ENCODE data around the gene MYLK.

MYLK gene

DNA sequence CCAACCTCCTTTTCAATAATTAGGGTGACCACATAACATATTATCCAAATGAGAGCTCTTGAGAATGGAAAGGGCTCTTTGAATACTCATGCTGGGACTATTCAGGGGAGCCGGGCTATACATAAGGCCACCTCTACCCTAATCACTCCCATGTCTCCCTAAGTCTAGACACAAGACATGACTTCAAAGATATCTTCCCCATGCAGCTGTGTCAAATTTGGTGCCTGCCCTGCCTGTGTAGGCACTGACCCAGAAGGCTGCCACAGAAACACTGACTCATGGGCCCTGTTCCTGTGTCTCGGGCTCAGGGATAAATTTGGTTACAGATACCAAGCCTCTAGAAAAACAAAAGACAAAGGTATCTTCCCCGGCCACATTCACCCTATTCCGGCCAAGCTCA lies 70.3 kb downstream of the MYLK start:
- Histone ChIP-seq H3K27ac (ENCODE audit: low read depth, low read length, poor library complexity, severe bottlenecking) (no peak overlapping the region), H3K4me1 (ENCODE audit: insufficient read depth, low read length, severe bottlenecking) (no peaks in the 10 kb centered on the region), H3K9me2 (ENCODE audit: low read depth, low read length) (no peaks in the 10 kb centered on the region), H4K20me1 (ENCODE audit: insufficient read depth, low read length) (no peaks in the 10 kb centered on the region), H3K9ac (ENCODE audit: low read length) (no peak overlapping the region), H3F3A (ENCODE audit: insufficient read depth, low read length) (no peaks in the 10 kb centered on the region), H3K79me2 (ENCODE audit: insufficient read depth, low read length) (no peaks in the 10 kb centered on the region), H3K27me3 (ENCODE audit: insufficient read depth, low read length) (no peaks in the 10 kb centered on the region), H3K36me3 (ENCODE audit: insufficient read depth, low read length) (no peaks in the 10 kb centered on the region), H3K4me2 (ENCODE audit: low read length) (no peak overlapping the region), H3K9me3 (ENCODE audit: low read length) (no peaks in the 10 kb centered on the region), H3K4me3 (ENCODE audit: low read depth, low read length, poor library complexity, severe bottlenecking) (no peak overlapping the region), H2AFZ (ENCODE audit: low read length) (no peak overlapping the region)
- TF ChIP-seq EZH2 (IDR thresholded peaks at IDR 0.05; ENCODE audit: borderline replicate concordance, low read length), result no peak
- TF ChIP-seq, protein P1, sequence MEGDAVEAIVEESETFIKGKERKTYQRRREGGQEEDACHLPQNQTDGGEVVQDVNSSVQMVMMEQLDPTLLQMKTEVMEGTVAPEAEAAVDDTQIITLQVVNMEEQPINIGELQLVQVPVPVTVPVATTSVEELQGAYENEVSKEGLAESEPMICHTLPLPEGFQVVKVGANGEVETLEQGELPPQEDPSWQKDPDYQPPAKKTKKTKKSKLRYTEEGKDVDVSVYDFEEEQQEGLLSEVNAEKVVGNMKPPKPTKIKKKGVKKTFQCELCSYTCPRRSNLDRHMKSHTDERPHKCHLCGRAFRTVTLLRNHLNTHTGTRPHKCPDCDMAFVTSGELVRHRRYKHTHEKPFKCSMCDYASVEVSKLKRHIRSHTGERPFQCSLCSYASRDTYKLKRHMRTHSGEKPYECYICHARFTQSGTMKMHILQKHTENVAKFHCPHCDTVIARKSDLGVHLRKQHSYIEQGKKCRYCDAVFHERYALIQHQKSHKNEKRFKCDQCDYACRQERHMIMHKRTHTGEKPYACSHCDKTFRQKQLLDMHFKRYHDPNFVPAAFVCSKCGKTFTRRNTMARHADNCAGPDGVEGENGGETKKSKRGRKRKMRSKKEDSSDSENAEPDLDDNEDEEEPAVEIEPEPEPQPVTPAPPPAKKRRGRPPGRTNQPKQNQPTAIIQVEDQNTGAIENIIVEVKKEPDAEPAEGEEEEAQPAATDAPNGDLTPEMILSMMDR (IDR thresholded peaks at IDR 0.05; ENCODE audit: low read length), result no peak

DNA sequence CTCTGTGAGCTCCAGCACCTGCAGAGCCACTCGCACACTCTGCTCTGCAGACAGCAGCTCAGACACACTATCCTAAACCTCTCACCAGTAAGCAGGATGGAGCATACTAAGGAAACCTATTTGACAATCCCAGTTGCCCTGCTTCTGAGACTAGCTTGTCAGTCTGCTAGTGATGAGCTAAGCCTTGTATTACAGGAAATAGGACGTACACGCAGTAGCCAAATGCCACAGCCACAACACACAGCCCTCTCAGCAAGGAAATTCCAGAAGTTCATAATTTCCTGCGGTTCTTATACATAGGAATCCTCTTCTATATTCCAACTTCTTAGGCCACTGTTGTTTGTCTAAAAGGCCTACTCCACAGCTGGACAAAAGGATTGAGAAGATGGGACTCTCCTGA lies 74.5 kb downstream of the MYLK start:
- H3K4me3 ChIP-seq (ENCODE audit: low read depth, low read length, poor library complexity, severe bottlenecking), result no peak overlapping the region
- no peaks in the 10 kb centered on the region for H4K20me1 ChIP-seq (ENCODE audit: insufficient read depth, low read length)
- H3K9ac ChIP-seq (ENCODE audit: low read length), result no peak overlapping the region
- no peaks in the 10 kb centered on the region for H3K79me2 ChIP-seq (ENCODE audit: insufficient read depth, low read length)
- no peaks in the 10 kb centered on the region for H3K27me3 ChIP-seq (ENCODE audit: insufficient read depth, low read length)
- H3K9me3 ChIP-seq (ENCODE audit: low read length), result no peaks in the 10 kb centered on the region
- H3K4me2 ChIP-seq (ENCODE audit: low read length), result no peak overlapping the region
- no peaks in the 10 kb centered on the region for H3F3A ChIP-seq (ENCODE audit: insufficient read depth, low read length)
- no peaks in the 10 kb centered on the region for H3K9me2 ChIP-seq (ENCODE audit: low read depth, low read length)
- H3K36me3 ChIP-seq (ENCODE audit: insufficient read depth, low read length), result no peaks in the 10 kb centered on the region
- no peak overlapping the region for H2AFZ ChIP-seq (ENCODE audit: low read length)
- no peak overlapping the region for H3K27ac ChIP-seq (ENCODE audit: low read depth, low read length, poor library complexity, severe bottlenecking)
- no peaks in the 10 kb centered on the region for H3K4me1 ChIP-seq (ENCODE audit: insufficient read depth, low read length, severe bottlenecking)
- TF ChIP-seq, protein P1 (IDR thresholded peaks at IDR 0.05; ENCODE audit: low read length), result no peak
- TF ChIP-seq EZH2 (IDR thresholded peaks at IDR 0.05; ENCODE audit: borderline replicate concordance, low read length), result no peak

- H3K4me2 ChIP-seq (ENCODE audit: low read length), result no peak overlapping the region
- H3K9ac ChIP-seq (ENCODE audit: low read length), result no peak overlapping the region
- no peaks in the 10 kb centered on the region for H3K4me1 ChIP-seq (ENCODE audit: insufficient read depth, low read length, severe bottlenecking)
- H3K4me3 ChIP-seq (ENCODE audit: low read depth, low read length, poor library complexity, severe bottlenecking), result no peak overlapping the region
- no peaks in the 10 kb centered on the region for H3F3A ChIP-seq (ENCODE audit: insufficient read depth, low read length)
- H3K27ac ChIP-seq (ENCODE audit: low read depth, low read length, poor library complexity, severe bottlenecking), result no peak overlapping the region
- no peaks in the 10 kb centered on the region for H3K36me3 ChIP-seq (ENCODE audit: insufficient read depth, low read length)
- no peak overlapping the region for H2AFZ ChIP-seq (ENCODE audit: low read length)
- TF ChIP-seq, protein P1 (IDR thresholded peaks at IDR 0.05; ENCODE audit: low read length), result no peak
- no peak for TF ChIP-seq EZH2 (IDR thresholded peaks at IDR 0.05; ENCODE audit: borderline replicate concordance, low read length)
- H4K20me1 ChIP-seq (ENCODE audit: insufficient read depth, low read length), result no peaks in the 10 kb centered on the region
- no peaks in the 10 kb centered on the region for H3K79me2 ChIP-seq (ENCODE audit: insufficient read depth, low read length)
- no peaks in the 10 kb centered on the region for H3K9me3 ChIP-seq (ENCODE audit: low read length)
- no peaks in the 10 kb centered on the region for H3K27me3 ChIP-seq (ENCODE audit: insufficient read depth, low read length)
- no peaks in the 10 kb centered on the region for H3K9me2 ChIP-seq (ENCODE audit: low read depth, low read length)
Measured at GRCh38 chr3:123808812-123809211, 75.3 kb downstream of the MYLK start.

Data from OCI-LY1 (cell line).